Gastrocnemius medialis (tissue), 4 donors: Measurements from ENCODE around the gene ONECUT3. TPM values are rescaled to one million over a fixed set of nuclear protein-coding genes. Genes with fewer than 3 reads are reported as not detected.

ENCODE experiments used
- ATAC-seq, 2 donors: fragments of 150-250 bp; one replicate each; pipeline ENCODE4 v1.9.1; 2016
- DNase-seq, 2 donors: peaks; one replicate each; pipeline ENCODE4 v3.0.0-alpha.2; 2019
- H3K27ac ChIP-seq, 4 donors: fragments of 200-600 bp; sonication (generic); 1 replicate in 1 of 4; 2 replicates in 3 of 4; pipeline ENCODE4 v1.5.1; 2016 to 2018; ENCODE audit warnings: mild to moderate bottlenecking in 2 of 4, moderate library complexity in 1 of 4
- H3K27me3 ChIP-seq, 3 donors: fragments of 200-600 bp; sonication (generic) in 2 of 3; 1 replicate in 1 of 3; 2 replicates in 2 of 3; pipeline versions ENCODE4 v1.5.1 to v1.6.0; 2016 to 2019; ENCODE audit warnings: mild to moderate bottlenecking in 1 of 3, moderate library complexity in 1 of 3
- H3K36me3 ChIP-seq, 2 donors: fragments of 200-600 bp; sonication (generic) in 1 of 2; one replicate each; pipeline ENCODE4 v1.5.1; 2017 to 2018
- H3K4me1 ChIP-seq, 2 donors: fragments of 200-600 bp; sonication (generic) in 1 of 2; one replicate each; pipeline ENCODE4 v1.5.1; 2016 to 2017; ENCODE audit warnings: mild to moderate bottlenecking in 2 of 2
- H3K4me3 ChIP-seq, 4 donors: fragments of 200-600 bp; sonication (generic) in 3 of 4; 1 replicate in 1 of 4; 2 replicates in 3 of 4; pipeline ENCODE4 v1.5.1; 2016 to 2019; ENCODE audit warnings: mild to moderate bottlenecking in 2 of 4
- H3K9me3 ChIP-seq, 3 donors: fragments of 200-600 bp; sonication (generic) in 2 of 3; 1 replicate in 1 of 3; 2 replicates in 2 of 3; pipeline ENCODE4 v1.5.1; 2016 to 2019
- CTCF ChIP-seq, 5 experiments: fragments of 450-650 bp in 3 of 5; fragments of 200-600 bp in 2 of 5; sonication (generic) in 2 of 5; IDR thresholded peaks in 4 of 5; conservative IDR thresholded peaks in 1 of 5; 1 replicate in 4 of 5; 2 replicates in 1 of 5; pipeline ENCODE4 v1.5.1; 2016 to 2019; ENCODE audit warnings: antibody characterized with exemption in 5 of 5, mild to moderate bottlenecking in 3 of 5, moderate library complexity in 3 of 5
- POLR2A ChIP-seq, 2 donors: fragments of 450-650 bp; IDR thresholded peaks; one replicate each; pipeline ENCODE4 v1.6.1; 2017; ENCODE audit warnings: antibody characterized with exemption in 2 of 2, mild to moderate bottlenecking in 2 of 2, moderate library complexity in 2 of 2
- in situ Hi-C, 4 donors: fragments of 200-750 bp; cut with MboI; loops; one replicate each; pipeline versions ENCODE4 v1.15.0 to v1.8.0; 2017; ENCODE audit warnings: low sequenced_read_pairs in 4 of 4
- intact Hi-C: fragments of 100-400 bp; cut with DNase I; formaldehyde crosslinking; loops from one replicate; pipeline ENCODE4 v1.15.1; 2023; ENCODE audit warnings: low total_unique reads
- total RNA-seq, 4 donors: library from RNA; depleted of rRNA; stranded (reverse); fragments of >200 nt; gene quantifications; one replicate each; pipeline versions ENCODE4 v1.1.0 to v1.2.3, GENCODE V29; 2016

The ONECUT3 gene
- total RNA-seq, 4 donors from 2014 or later: not detected

DNA sequence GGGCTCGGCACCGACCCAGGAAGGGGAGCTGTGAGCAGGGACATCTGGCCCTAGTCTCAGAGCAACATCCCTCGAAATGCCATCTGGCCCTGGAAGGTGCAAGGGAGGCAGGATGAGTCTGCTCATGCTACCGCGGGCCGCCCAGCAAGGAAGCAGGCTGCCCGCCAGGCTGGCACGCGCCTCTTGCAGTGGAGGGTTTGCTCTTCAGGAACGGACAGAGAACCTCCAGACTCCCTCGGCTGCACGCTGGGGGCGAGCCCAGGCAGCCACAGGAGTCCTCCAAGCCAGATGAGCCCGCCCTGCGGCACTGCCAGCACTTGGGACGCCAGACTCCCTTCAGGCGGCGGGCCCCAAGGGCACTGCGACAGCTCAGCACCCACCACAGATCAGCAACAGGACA is 68.9 kb downstream of the ONECUT3 start:
- H3K36me3 ChIP-seq: peaks cover 0 to 76% of the 10 kb centered on the region in 2 donors
- TF ChIP-seq POLR2A (IDR thresholded peaks at IDR 0.05) (no peak), CTCF (IDR thresholded peaks at IDR 0.05 in 4 of 5, conservative IDR thresholded peaks at IDR 0.05 in 1 of 5) (no peak)
- no peaks in the 10 kb centered on the region for H3K27me3 ChIP-seq
- peaks cover 0 to 9% of the 10 kb centered on the region in 2 donors for H3K4me1 ChIP-seq
- intact Hi-C loops (no loop called here), in situ Hi-C loops (no loop called here)
- no peak overlapping the region for H3K4me3 ChIP-seq
- H3K27ac ChIP-seq: no peak overlapping the region
- no peak for DNase-seq
- no peaks in the 10 kb centered on the region for H3K9me3 ChIP-seq
- ATAC-seq: no peak

DNA sequence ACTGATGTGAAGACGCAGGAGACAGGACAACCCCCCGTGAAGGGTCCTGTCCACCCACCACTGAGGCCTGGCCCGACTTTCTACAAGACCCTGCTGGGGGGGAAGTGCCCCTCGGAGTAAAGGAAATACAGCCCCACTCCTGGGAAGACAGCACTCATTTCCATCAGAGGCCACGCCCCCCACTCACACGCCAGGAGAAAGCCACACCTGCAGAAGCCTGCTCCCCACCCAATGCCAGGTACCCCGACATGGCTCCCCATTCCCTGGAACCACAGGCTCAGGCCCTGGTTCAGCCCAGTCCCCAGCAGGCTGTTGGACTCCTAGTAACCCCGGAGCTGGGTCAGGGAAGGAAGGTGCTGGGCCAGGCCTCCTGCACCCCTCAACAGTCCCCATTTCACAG is 69.7 kb downstream of the ONECUT3 start:
- H3K4me1 ChIP-seq: peaks cover 0 to 9% of the 10 kb centered on the region in 2 donors

DNA sequence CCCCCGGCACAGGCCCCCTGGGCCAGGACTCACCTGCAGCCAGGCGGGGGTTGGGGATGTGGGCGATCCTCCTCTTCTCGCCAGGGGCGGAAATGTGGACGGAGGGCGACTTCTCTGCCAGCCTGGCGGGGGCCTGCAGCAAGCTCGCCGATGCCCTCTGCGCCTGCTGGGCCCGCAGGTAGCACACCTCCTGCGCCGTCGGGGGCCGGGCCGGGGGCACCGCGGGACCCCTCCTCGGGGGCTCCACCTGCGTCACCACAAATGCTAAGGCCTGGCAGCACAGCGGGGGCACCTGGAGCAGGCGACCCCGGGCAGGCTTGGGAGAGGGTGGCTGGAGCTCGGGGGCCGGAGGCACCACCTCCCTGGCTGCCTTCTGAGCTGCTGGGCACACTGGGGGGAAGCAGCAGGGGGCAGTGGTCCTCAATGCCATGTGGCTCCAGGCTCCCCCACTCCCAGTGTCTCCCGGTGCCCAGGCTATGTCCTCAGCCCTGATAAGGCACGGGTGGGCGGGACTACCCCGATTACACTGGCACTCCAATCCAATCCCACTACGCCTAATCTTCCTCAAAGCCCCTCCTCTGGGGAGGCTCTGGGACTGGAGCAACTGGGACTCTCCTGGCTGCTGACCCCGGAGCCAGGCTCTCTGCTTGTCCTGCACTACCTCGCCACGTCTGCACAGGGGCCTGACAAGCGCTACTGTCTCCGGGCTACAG is 70.4 kb downstream of the ONECUT3 start:
- no peak for DNase-seq
- intact Hi-C loops: no loop called here
- no peak for ATAC-seq
- no peak overlapping the region for H3K27ac ChIP-seq
- peaks cover 0 to 9% of the 10 kb centered on the region in 2 donors for H3K4me1 ChIP-seq
- no peaks in the 10 kb centered on the region for H3K27me3 ChIP-seq
- no peaks in the 10 kb centered on the region for H3K9me3 ChIP-seq
- no peak overlapping the region for H3K4me3 ChIP-seq
- TF ChIP-seq POLR2A (IDR thresholded peaks at IDR 0.05) (no peak), CTCF (IDR thresholded peaks at IDR 0.05 in 4 of 5, conservative IDR thresholded peaks at IDR 0.05 in 1 of 5) (no peak)
- in situ Hi-C loops: no loop called here
- peaks cover 0 to 70% of the 10 kb centered on the region in 2 donors for H3K36me3 ChIP-seq

More for the DNA sequence above, 69.7 kb downstream of the ONECUT3 start:
- DNase-seq: no peak
- Histone ChIP-seq H3K27ac (no peak overlapping the region), H3K36me3 (peaks cover 0 to 76% of the 10 kb centered on the region in 2 donors), H3K27me3 (no peaks in the 10 kb centered on the region), H3K9me3 (no peaks in the 10 kb centered on the region), H3K4me3 (no peak overlapping the region)
- no peak for ATAC-seq
- intact Hi-C loops (no loop called here), in situ Hi-C loops (no loop called here)
- no peak for TF ChIP-seq CTCF (IDR thresholded peaks at IDR 0.05 in 4 of 5, conservative IDR thresholded peaks at IDR 0.05 in 1 of 5)
- no peak for TF ChIP-seq POLR2A (IDR thresholded peaks at IDR 0.05)

DNA sequence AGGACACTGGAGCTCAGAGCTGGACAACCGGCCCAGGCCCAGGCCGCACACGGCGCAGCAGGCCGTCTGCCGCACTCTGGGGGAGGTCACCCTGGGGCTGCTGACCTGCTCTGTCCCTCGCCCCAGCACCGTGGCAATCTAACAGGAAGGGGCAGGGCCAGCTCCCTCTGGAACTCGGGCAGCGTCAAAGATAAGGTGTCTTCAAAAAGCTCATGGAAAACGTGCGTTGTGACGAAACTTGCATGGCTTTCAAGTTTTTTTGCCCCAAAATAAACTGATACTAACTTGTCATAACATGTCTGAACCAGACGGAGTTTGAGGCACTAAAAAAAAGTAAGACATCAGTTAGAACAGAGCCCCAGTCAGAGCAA is 70.9 kb downstream of the ONECUT3 start:
- intact Hi-C loops: no loop called here
- peaks cover 0 to 64% of the 10 kb centered on the region in 2 donors for H3K36me3 ChIP-seq
- no peaks in the 10 kb centered on the region for H3K9me3 ChIP-seq
- peaks cover 0 to 9% of the 10 kb centered on the region in 2 donors for H3K4me1 ChIP-seq
- no peak overlapping the region for H3K27ac ChIP-seq
- H3K4me3 ChIP-seq: no peak overlapping the region
- H3K27me3 ChIP-seq: no peaks in the 10 kb centered on the region
- ATAC-seq (no peak), DNase-seq (no peak)
- no peak for TF ChIP-seq CTCF (IDR thresholded peaks at IDR 0.05 in 4 of 5, conservative IDR thresholded peaks at IDR 0.05 in 1 of 5)
- no peak for TF ChIP-seq POLR2A (IDR thresholded peaks at IDR 0.05)
- in situ Hi-C loops: no loop called here
